ENCODE results near the gene DTNB.

DNA sequence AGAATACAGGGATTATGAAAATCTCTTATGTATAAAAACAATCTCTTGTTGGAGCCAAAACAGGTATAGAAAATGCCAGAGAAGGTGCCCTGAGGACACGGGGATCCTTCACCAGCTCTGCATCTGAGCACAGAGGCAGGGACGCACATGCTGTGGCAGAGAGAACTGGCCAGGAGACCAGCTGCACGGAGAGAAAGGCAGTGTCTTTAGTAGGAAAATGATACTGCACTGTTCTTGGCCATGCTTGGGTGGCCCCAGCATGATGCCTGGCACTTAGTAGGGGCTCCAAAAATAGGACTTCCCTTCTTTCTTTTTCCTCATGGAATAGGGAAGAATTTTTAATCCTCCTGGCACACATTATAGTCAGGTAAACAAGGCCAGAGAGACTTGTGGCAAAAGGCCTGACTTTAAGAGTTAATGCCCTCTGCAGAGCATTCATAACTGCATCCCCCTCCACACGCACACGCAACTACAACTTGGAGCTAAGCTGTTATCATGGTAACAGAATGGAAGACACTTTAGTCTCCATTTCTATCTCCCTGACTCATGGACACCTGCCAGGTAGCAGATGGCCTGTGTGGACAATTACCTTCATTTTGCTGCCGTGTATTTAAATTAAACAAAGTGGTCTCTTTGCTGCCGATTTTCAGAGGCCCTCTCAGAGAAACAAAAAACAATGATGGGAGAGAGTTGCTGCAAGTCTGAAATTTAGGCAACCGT lies 271.9 kb downstream of the DTNB start:
- TF ChIP-seq JUNB (IDR thresholded peaks at IDR 0.05): no peak
- TF ChIP-seq POLR2A (IDR thresholded peaks at IDR 0.05; ENCODE audit: low read depth, low read length): peak; percentile 48; the same call in 1 of the 2 replicates
- TF ChIP-seq HDAC2 (IDR thresholded peaks at IDR 0.05): no peak
- no peak for TF ChIP-seq TAF1 (IDR thresholded peaks at IDR 0.05; ENCODE audit: borderline replicate concordance, low read depth, low read length)
- TF ChIP-seq ZBED1 (IDR thresholded peaks at IDR 0.05; ENCODE audit: borderline replicate concordance): no peak
- TF ChIP-seq, protein P1, sequence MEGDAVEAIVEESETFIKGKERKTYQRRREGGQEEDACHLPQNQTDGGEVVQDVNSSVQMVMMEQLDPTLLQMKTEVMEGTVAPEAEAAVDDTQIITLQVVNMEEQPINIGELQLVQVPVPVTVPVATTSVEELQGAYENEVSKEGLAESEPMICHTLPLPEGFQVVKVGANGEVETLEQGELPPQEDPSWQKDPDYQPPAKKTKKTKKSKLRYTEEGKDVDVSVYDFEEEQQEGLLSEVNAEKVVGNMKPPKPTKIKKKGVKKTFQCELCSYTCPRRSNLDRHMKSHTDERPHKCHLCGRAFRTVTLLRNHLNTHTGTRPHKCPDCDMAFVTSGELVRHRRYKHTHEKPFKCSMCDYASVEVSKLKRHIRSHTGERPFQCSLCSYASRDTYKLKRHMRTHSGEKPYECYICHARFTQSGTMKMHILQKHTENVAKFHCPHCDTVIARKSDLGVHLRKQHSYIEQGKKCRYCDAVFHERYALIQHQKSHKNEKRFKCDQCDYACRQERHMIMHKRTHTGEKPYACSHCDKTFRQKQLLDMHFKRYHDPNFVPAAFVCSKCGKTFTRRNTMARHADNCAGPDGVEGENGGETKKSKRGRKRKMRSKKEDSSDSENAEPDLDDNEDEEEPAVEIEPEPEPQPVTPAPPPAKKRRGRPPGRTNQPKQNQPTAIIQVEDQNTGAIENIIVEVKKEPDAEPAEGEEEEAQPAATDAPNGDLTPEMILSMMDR (IDR thresholded peaks at IDR 0.05 in 2 of 3, conservative IDR thresholded peaks at IDR 0.05 in 1 of 3; ENCODE audit: control insufficient read depth in 2 of 3, extremely low read depth in 1 of 3, insufficient read depth in 1 of 3, low read depth in 3 of 3, low read length in 3 of 3): no peak
- TF ChIP-seq NBN (IDR thresholded peaks at IDR 0.05): no peak
- TF ChIP-seq SIN3A (IDR thresholded peaks at IDR 0.05; ENCODE audit: low read depth, low read length): no peak
- no peak for TF ChIP-seq TCF3 (IDR thresholded peaks at IDR 0.05; ENCODE audit: borderline replicate concordance, insufficient read depth, low read depth, low read length)
- TF ChIP-seq ZNF274 (IDR thresholded peaks at IDR 0.05; ENCODE audit: insufficient read depth, insufficient read length): no peak
- no peak for TF ChIP-seq KAT2A (conservative IDR thresholded peaks at IDR 0.05; ENCODE audit: control insufficient read depth, low read depth, low read length)
- TF ChIP-seq MXI1 (IDR thresholded peaks at IDR 0.05; ENCODE audit: low read depth, low read length): no peak
- TF ChIP-seq CREB1 (IDR thresholded peaks at IDR 0.05; ENCODE audit: low read depth): no peak
- TF ChIP-seq, protein P2, sequence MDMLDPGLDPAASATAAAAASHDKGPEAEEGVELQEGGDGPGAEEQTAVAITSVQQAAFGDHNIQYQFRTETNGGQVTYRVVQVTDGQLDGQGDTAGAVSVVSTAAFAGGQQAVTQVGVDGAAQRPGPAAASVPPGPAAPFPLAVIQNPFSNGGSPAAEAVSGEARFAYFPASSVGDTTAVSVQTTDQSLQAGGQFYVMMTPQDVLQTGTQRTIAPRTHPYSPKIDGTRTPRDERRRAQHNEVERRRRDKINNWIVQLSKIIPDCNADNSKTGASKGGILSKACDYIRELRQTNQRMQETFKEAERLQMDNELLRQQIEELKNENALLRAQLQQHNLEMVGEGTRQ (IDR thresholded peaks at IDR 0.05; ENCODE audit: borderline replicate concordance, low read depth, low read length): no peak

All from GM12878 (cell line).